ENCODE data around the gene DAB2IP.
"Not testable (repeated sequence)": the region's sequence is repeated elsewhere in the genome, so short reads cannot be mapped to it uniquely, and the experiment has no call there.

The DAB2IP gene

DNA sequence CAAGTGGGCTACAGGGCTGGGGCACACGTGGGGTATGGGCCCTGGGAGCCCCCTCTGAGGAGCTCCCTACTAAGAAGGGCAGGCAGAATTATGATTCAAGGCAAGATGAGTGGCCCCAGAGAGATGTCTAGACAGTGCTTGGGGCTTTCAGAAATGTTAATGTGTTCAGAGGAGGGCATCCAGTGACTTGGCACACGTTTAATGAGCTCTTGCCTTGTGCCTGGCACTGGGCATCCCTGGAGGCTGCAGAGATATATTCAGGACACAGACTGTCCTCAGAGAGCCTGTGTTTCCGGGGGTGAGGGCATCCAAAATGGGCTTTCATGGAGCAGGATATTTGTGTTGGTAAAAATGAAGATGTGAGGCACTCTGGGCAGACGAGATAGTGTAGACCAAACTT, 25.4 kb upstream of the DAB2IP start:
- no peak for DNase-seq

- DNase-seq = no peak
Observed at GRCh38 chr9:121627427-121627826, 24.0 kb upstream of the DAB2IP start.

DNA sequence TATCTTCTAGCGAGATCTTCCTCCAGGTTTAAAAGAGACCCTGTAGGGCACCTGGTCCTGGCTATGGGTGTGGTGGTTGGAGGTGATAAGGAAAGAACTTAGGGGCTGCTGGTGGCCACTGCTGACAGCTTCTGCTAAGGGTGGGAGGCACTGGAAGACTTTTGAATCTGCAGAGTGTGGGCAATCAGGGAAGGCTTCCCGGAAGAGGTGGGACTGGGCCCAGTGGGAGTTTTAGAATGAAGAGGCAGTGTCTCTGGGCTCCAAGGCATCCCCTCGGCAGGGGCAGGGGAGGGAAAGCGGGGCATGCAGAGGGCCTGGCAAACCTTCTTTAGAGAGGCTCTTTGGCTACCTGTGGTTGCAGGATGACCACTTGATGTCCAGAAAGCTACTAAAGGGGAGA, 23.0 kb upstream of the DAB2IP start:
- no peak for DNase-seq

DNA sequence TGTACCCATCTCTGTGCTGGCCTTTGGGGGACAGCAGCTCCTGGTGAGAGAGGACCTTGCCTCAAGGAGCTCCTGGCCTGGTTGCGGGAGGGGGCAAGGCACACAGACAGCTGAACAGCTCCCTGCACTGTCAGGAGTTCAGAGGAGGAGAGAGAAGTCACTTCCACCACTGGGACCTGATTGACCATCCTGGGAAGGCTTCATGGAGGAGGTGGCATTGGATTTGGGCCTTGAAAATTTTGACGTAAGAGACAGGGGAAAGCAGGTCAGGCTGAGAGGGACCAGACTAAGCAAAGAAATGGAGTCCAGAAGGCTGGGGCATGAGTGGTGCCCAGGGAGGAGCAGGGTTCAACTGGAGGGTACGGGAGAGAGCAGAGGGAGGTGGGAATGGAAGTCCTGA, 20.3 kb upstream of the DAB2IP start:
- no peak for DNase-seq

GRCh38 chr9:121631978-121632418, 19.4 kb upstream of the DAB2IP start:
- DNase-seq = no peak

DNA sequence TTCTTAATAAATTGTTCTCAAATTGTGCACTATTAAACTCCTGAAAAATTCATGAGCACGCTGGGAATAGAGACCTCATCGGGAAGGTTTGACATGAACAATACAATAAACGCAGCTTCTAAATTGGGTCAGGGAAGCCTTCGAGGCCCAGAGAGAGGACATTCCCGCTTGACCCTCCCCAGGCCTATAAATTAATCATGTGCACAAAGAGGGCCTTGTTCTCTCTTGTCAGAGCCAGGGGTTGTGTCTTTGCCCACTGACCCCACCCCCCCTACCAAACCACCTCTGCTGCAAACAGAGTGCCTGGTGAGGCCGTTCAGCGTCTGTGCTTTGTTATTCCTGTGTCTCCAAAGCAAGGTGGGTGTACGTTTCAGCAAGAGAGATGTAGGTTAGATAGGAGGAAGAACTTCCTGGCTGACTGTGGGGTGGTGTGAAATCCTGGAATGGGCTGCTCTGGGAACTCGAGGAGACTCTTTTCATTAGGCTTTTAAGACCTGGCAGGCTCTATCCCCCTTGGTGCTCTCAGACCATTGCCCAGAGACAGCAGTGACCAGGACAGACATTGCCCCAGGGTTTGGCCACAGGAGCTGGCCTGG, 18.2 kb upstream of the DAB2IP start:
- DNase-seq = no peak

GRCh38 chr9:121633736-121634135, 17.7 kb upstream of the DAB2IP start:
- DNase-seq = no peak

DNA sequence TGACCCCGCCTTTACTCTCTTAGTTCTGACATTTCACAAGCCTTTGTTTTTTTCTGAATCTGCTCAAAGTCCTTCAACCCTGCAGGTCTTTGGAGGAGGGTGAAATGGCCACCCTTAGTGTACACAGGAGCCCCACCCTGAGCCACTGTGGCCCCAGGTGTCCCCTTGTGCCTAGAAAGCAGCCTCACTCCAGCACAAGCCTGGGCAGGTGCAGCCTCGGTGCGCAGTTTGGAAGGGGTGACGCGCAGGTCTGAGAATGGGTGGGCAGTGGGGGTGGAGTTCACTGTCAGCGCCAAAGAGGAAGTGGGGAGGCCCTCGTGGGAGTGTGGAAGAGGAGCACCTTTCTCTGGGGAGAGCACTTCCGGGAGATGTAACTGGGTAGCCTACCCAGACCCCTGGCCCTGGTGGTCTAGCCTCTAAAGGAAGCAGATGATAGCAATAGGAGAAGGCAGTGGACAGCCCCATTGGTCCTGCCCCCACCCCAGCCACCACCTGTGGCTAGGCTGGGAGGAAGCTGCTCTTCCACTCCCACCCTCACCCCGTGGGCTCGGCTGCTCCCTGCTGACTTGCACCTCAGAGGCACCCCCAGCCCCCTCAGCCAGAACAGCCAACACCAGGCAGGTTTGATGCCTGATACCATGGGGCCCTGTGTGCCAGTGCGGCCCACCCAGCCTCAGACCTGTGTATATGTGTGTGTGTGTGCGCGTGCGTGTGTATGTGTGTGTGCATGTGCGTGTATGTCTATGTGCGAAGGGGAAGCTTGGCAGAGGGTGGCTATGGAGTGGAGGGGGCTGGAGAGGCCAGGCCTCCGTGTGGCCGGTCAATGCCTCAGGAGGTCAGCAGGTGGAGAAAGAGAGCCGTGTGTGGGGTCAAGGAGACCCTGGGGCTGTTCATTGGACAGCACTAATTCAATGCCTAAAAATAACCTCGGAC, 16.8 kb upstream of the DAB2IP start:
- DNase-seq = peak; percentile 22

- no peak for DNase-seq
Observed at GRCh38 chr9:121635300-121635876, 16.0 kb upstream of the DAB2IP start.

GRCh38 chr9:121636341-121636865, 15.0 kb upstream of the DAB2IP start:
- DNase-seq = peak; percentile 84

- no peak for DNase-seq
Observed at GRCh38 chr9:121636978-121637712, 14.3 kb upstream of the DAB2IP start.

DNA sequence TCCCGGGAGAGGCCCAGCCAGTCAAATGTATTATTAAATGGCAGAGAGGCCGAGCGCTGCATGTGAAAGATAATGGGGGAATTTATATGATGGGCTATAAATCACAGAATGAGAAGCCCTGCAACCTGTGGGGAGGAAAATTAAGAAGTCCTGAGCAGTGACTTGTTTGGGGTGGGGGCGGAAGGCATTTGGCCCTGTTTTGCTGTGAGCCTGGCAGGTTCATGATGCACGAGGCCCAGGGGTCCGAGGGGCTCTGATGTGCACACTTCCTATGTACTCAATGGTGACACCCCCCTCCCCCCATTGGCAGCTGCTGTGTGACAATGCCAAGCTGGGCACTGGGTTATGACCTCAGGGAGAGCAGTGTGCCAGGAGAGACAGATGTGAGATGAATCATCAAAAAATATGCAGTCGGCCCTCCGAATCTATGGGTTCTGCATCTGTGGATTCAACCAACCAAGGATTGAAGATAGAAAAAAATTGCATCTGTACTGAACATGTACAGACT, 13.7 kb upstream of the DAB2IP start:
- DNase-seq = peak; percentile 38

GRCh38 chr9:121638399-121638798, 13.0 kb upstream of the DAB2IP start:
- no peak for DNase-seq

- no peak for DNase-seq
Observed at GRCh38 chr9:121638901-121639592, 12.4 kb upstream of the DAB2IP start.

DNA sequence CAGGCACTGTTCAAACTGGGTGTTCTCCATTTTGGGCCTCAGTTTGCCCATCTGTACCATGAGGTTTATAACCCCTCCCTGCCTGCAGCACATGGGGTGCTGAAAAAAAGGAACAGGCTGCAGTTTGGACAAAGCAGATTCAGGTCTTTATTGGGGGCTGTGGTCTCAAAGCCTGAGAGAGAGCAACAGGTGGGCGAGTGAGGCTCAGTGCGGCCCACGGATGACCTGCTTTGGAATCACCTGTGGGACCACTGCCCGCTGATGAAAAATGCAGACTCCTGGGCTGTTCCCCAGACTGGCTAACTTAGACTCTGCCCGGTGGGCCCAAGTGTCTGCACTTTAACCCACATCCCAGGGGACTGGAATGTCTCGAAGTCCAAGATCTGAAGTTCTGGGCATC, 11.8 kb upstream of the DAB2IP start:
- DNase-seq = no peak

GRCh38 chr9:121640076-121640475, 11.4 kb upstream of the DAB2IP start:
- DNase-seq = no peak

GRCh38 chr9:121640491-121641223, 10.8 kb upstream of the DAB2IP start:
- no peak for DNase-seq

- DNase-seq = no peak
Observed at GRCh38 chr9:121641224-121641611, 10.2 kb upstream of the DAB2IP start.

GRCh38 chr9:121642758-121643157, 8.7 kb upstream of the DAB2IP start:
- DNase-seq = no peak

- no peak for DNase-seq
Observed at GRCh38 chr9:121643473-121643872, 8.0 kb upstream of the DAB2IP start.

GRCh38 chr9:121644040-121644439, 7.4 kb upstream of the DAB2IP start:
- not testable (repeated sequence) for DNase-seq
